ENCODE data around the gene ADPRHL1. TPM values are rescaled to one million over a fixed set of nuclear protein-coding genes. Genes with fewer than 3 reads are reported as not detected.

The ADPRHL1 gene
- polyA plus RNA-seq, 4 donors: 3.0 to 7.2 (median 4.6) TPM

- H3K4me1 ChIP-seq (ENCODE audit: control insufficient read depth in 3 of 3, insufficient read depth in 2 of 3, low read depth in 1 of 3, low read length in 2 of 3): no peaks in the 10 kb centered on the region
- WGBS, 3 donors: 54 to 73% (median 70%) methylated on average over 16 of the region's 16 CpGs
- H3K9me3 ChIP-seq (ENCODE audit: control insufficient read depth in 2 of 2, insufficient read depth in 1 of 2, low read depth in 1 of 2, low read length in 1 of 2): no peaks in the 10 kb centered on the region
- H3K27ac ChIP-seq (ENCODE audit: low read depth in 1 of 3, low read length in 2 of 3): no peak overlapping the region
- no peak overlapping the region for H3K4me3 ChIP-seq (ENCODE audit: low read depth in 1 of 3, low read length in 3 of 3)
- no peak for DNase-seq
- H3K36me3 ChIP-seq (ENCODE audit: control insufficient read depth in 3 of 3, insufficient read depth in 2 of 3, low read depth in 1 of 3, low read length in 3 of 3): no peaks in the 10 kb centered on the region
- no peak for FAIRE-seq
- peaks cover 0 to 2% (median 0%) of the 10 kb centered on the region in 3 donors for H3K27me3 ChIP-seq (ENCODE audit: control insufficient read depth in 3 of 3, insufficient read depth in 3 of 3, low read length in 3 of 3)
Observed at GRCh38 chr13:113417836-113418721, 35.2 kb downstream of the ADPRHL1 start.

- no peak overlapping the region for H3K4me3 ChIP-seq (ENCODE audit: low read depth in 1 of 3, low read length in 3 of 3)
- no peaks in the 10 kb centered on the region for H3K36me3 ChIP-seq (ENCODE audit: control insufficient read depth in 3 of 3, insufficient read depth in 2 of 3, low read depth in 1 of 3, low read length in 3 of 3)
- no peak for FAIRE-seq
- 55 to 73% (median 57%) methylated on average over 28 of the region's 28 CpGs for WGBS, 3 donors
- no peak for DNase-seq
- no peaks in the 10 kb centered on the region for H3K9me3 ChIP-seq (ENCODE audit: control insufficient read depth in 2 of 2, insufficient read depth in 1 of 2, low read depth in 1 of 2, low read length in 1 of 2)
- H3K4me1 ChIP-seq (ENCODE audit: control insufficient read depth in 3 of 3, insufficient read depth in 2 of 3, low read depth in 1 of 3, low read length in 2 of 3): no peaks in the 10 kb centered on the region
- H3K27ac ChIP-seq (ENCODE audit: low read depth in 1 of 3, low read length in 2 of 3): no peak overlapping the region
- H3K27me3 ChIP-seq (ENCODE audit: control insufficient read depth in 3 of 3, insufficient read depth in 3 of 3, low read length in 3 of 3): peaks cover 0 to 2% (median 0%) of the 10 kb centered on the region in 3 donors
Observed at GRCh38 chr13:113417008-113417751, 36.1 kb downstream of the ADPRHL1 start.

- FAIRE-seq: no peak
Observed at GRCh38 chr13:113415825-113416224, 37.5 kb downstream of the ADPRHL1 start.

GRCh38 chr13:113415032-113415431 is 38.3 kb downstream of the ADPRHL1 start:
- Histone ChIP-seq H3K4me1 (ENCODE audit: control insufficient read depth in 3 of 3, insufficient read depth in 2 of 3, low read depth in 1 of 3, low read length in 2 of 3) (no peaks in the 10 kb centered on the region), H3K27ac (ENCODE audit: low read depth in 1 of 3, low read length in 2 of 3) (no peak overlapping the region), H3K36me3 (ENCODE audit: control insufficient read depth in 3 of 3, insufficient read depth in 2 of 3, low read depth in 1 of 3, low read length in 3 of 3) (no peaks in the 10 kb centered on the region), H3K27me3 (ENCODE audit: control insufficient read depth in 3 of 3, insufficient read depth in 3 of 3, low read length in 3 of 3) (peaks cover 0 to 2% (median 0%) of the 10 kb centered on the region in 3 donors), H3K4me3 (ENCODE audit: low read depth in 1 of 3, low read length in 3 of 3) (no peak overlapping the region), H3K9me3 (ENCODE audit: control insufficient read depth in 2 of 2, insufficient read depth in 1 of 2, low read depth in 1 of 2, low read length in 1 of 2) (no peaks in the 10 kb centered on the region)
- 76 to 89% (median 79%) methylated on average over 15 of the region's 15 CpGs for WGBS, 3 donors
- FAIRE-seq: no peak
- no peak for DNase-seq

More at GRCh38 chr13:113415825-113416224, 37.5 kb downstream of the ADPRHL1 start:
- H3K9me3 ChIP-seq (ENCODE audit: control insufficient read depth in 2 of 2, insufficient read depth in 1 of 2, low read depth in 1 of 2, low read length in 1 of 2): no peaks in the 10 kb centered on the region
- no peaks in the 10 kb centered on the region for H3K4me1 ChIP-seq (ENCODE audit: control insufficient read depth in 3 of 3, insufficient read depth in 2 of 3, low read depth in 1 of 3, low read length in 2 of 3)
- H3K27me3 ChIP-seq (ENCODE audit: control insufficient read depth in 3 of 3, insufficient read depth in 3 of 3, low read length in 3 of 3): peaks cover 0 to 2% (median 0%) of the 10 kb centered on the region in 3 donors
- 70 to 85% (median 72%) methylated on average over 8 of the region's 8 CpGs for WGBS, 3 donors
- DNase-seq: no peak
- no peak overlapping the region for H3K4me3 ChIP-seq (ENCODE audit: low read depth in 1 of 3, low read length in 3 of 3)
- H3K27ac ChIP-seq (ENCODE audit: low read depth in 1 of 3, low read length in 2 of 3): no peak overlapping the region
- no peaks in the 10 kb centered on the region for H3K36me3 ChIP-seq (ENCODE audit: control insufficient read depth in 3 of 3, insufficient read depth in 2 of 3, low read depth in 1 of 3, low read length in 3 of 3)

- H3K9me3 ChIP-seq (ENCODE audit: control insufficient read depth in 2 of 2, insufficient read depth in 1 of 2, low read depth in 1 of 2, low read length in 1 of 2): no peaks in the 10 kb centered on the region
- H3K27ac ChIP-seq (ENCODE audit: low read depth in 1 of 3, low read length in 2 of 3): no peak overlapping the region
- H3K27me3 ChIP-seq (ENCODE audit: control insufficient read depth in 3 of 3, insufficient read depth in 3 of 3, low read length in 3 of 3): peaks cover 0 to 2% (median 0%) of the 10 kb centered on the region in 3 donors
- H3K36me3 ChIP-seq (ENCODE audit: control insufficient read depth in 3 of 3, insufficient read depth in 2 of 3, low read depth in 1 of 3, low read length in 3 of 3): no peaks in the 10 kb centered on the region
- no peak overlapping the region for H3K4me3 ChIP-seq (ENCODE audit: low read depth in 1 of 3, low read length in 3 of 3)
- DNase-seq (no peak), FAIRE-seq (no peak)
- WGBS, 3 donors: 79 to 84% (median 80%) methylated on average over 6 to 8 of the region's 8 CpGs
- no peaks in the 10 kb centered on the region for H3K4me1 ChIP-seq (ENCODE audit: control insufficient read depth in 3 of 3, insufficient read depth in 2 of 3, low read depth in 1 of 3, low read length in 2 of 3)
Observed at GRCh38 chr13:113414335-113414734, 39.0 kb downstream of the ADPRHL1 start.

- FAIRE-seq: no peak
- Histone ChIP-seq H3K4me1 (ENCODE audit: control insufficient read depth in 3 of 3, insufficient read depth in 2 of 3, low read depth in 1 of 3, low read length in 2 of 3) (no peaks in the 10 kb centered on the region), H3K9me3 (ENCODE audit: control insufficient read depth in 2 of 2, insufficient read depth in 1 of 2, low read depth in 1 of 2, low read length in 1 of 2) (no peaks in the 10 kb centered on the region), H3K4me3 (ENCODE audit: low read depth in 1 of 3, low read length in 3 of 3) (no peak overlapping the region), H3K36me3 (ENCODE audit: control insufficient read depth in 3 of 3, insufficient read depth in 2 of 3, low read depth in 1 of 3, low read length in 3 of 3) (no peaks in the 10 kb centered on the region), H3K27me3 (ENCODE audit: control insufficient read depth in 3 of 3, insufficient read depth in 3 of 3, low read length in 3 of 3) (peaks cover 0 to 7% (median 0%) of the 10 kb centered on the region in 3 donors), H3K27ac (ENCODE audit: low read depth in 1 of 3, low read length in 2 of 3) (no peak overlapping the region)
- WGBS, 3 donors: 66 to 70% (median 68%) methylated on average over 8 to 9 of the region's 9 CpGs
- no peak for DNase-seq
Observed at GRCh38 chr13:113413898-113414282, 39.4 kb downstream of the ADPRHL1 start.

- H3K27ac ChIP-seq (ENCODE audit: low read depth in 1 of 3, low read length in 2 of 3): no peak overlapping the region
- no peak for DNase-seq
- H3K27me3 ChIP-seq (ENCODE audit: control insufficient read depth in 3 of 3, insufficient read depth in 3 of 3, low read length in 3 of 3): peaks cover 0 to 5% (median 0%) of the 10 kb centered on the region in 3 donors
- 93 to 94% (median 93%) methylated on average over 32 of the region's 32 CpGs for WGBS, 3 donors
- H3K36me3 ChIP-seq (ENCODE audit: control insufficient read depth in 3 of 3, insufficient read depth in 2 of 3, low read depth in 1 of 3, low read length in 3 of 3): no peaks in the 10 kb centered on the region
- FAIRE-seq: no peak
- H3K4me3 ChIP-seq (ENCODE audit: low read depth in 1 of 3, low read length in 3 of 3): no peak overlapping the region
- H3K4me1 ChIP-seq (ENCODE audit: control insufficient read depth in 3 of 3, insufficient read depth in 2 of 3, low read depth in 1 of 3, low read length in 2 of 3): no peaks in the 10 kb centered on the region
- H3K9me3 ChIP-seq (ENCODE audit: control insufficient read depth in 2 of 2, insufficient read depth in 1 of 2, low read depth in 1 of 2, low read length in 1 of 2): no peaks in the 10 kb centered on the region
Observed at GRCh38 chr13:113413178-113413897, 40.0 kb downstream of the ADPRHL1 start.

- no peak overlapping the region for H3K27ac ChIP-seq (ENCODE audit: low read depth in 1 of 3, low read length in 2 of 3)
- H3K27me3 ChIP-seq (ENCODE audit: control insufficient read depth in 3 of 3, insufficient read depth in 3 of 3, low read length in 3 of 3): peaks cover 0 to 5% (median 0%) of the 10 kb centered on the region in 3 donors
- no peaks in the 10 kb centered on the region for H3K36me3 ChIP-seq (ENCODE audit: control insufficient read depth in 3 of 3, insufficient read depth in 2 of 3, low read depth in 1 of 3, low read length in 3 of 3)
- H3K9me3 ChIP-seq (ENCODE audit: control insufficient read depth in 2 of 2, insufficient read depth in 1 of 2, low read depth in 1 of 2, low read length in 1 of 2): no peaks in the 10 kb centered on the region
- no peak overlapping the region for H3K4me3 ChIP-seq (ENCODE audit: low read depth in 1 of 3, low read length in 3 of 3)
- H3K4me1 ChIP-seq (ENCODE audit: control insufficient read depth in 3 of 3, insufficient read depth in 2 of 3, low read depth in 1 of 3, low read length in 2 of 3): no peaks in the 10 kb centered on the region
- DNase-seq: no peak
- no peak for FAIRE-seq
- 97 to 98% (median 97%) methylated on average over 19 to 27 of the region's 27 CpGs for WGBS, 3 donors
Observed at GRCh38 chr13:113412440-113412839, 40.8 kb downstream of the ADPRHL1 start.

All from small intestine (tissue), 7 donors.